GM18505 (cell line): Measurements from ENCODE around the gene AKAP13.
A peak's percentile ranks its signal among the peaks of the same experiment; 100 is the strongest.

Experiments
- ATAC-seq: cut with Tn5 transposase; IDR thresholded peaks from one replicate; pipeline ENCODE4 v1.9.1; 2021; ENCODE audit not compliant: unreplicated experiment
- POLR2A ChIP-seq: IDR thresholded peaks from 4 replicates; pipeline ENCODE4 v1.6.1; 2011; ENCODE audit warnings: borderline replicate concordance; ENCODE audit not compliant: insufficient read depth, insufficient read length; ENCODE audit errors: extremely low read depth

The AKAP13 gene

DNA sequence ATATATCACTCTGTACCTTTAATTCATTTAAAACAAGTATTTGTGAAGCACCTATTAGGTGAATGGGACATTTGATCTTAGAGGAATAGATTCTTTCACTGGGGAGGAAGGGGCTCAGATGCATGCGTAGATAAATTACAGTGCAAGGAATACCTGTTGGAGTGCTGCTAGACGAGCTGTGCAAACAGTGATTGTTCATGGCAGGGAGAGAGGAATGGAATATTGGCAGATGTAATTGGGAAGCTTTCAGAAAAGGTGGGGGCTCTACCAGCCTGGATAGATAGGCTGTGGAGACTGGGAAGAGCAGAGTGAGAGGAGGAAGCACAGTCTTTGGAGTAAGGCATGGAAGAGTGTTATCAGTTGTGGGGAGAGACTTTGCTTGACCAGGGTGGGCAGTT is 116.8 kb downstream of the AKAP13 start:
- ATAC-seq: no peak
- TF ChIP-seq POLR2A: no peak

DNA sequence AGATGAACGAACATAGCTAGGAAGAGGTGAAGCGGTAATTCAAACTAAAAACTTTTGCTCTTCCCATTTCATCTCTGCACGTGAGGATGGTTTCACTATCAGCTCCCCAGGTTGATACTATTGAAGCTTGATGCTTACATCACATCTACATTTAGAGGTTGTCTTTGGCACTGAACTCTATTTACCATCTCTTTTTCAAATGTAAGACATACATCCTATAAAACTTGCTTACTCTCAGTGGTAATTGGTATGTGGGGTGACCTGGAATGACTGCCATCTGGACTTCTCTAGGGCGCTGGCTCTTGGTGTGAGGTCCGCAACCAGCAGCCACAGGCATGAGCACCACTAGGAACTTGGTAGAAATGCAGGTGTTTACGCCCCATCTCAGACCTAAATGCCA is 118.1 kb downstream of the AKAP13 start:
- no peak for ATAC-seq
- TF ChIP-seq POLR2A: no peak

DNA sequence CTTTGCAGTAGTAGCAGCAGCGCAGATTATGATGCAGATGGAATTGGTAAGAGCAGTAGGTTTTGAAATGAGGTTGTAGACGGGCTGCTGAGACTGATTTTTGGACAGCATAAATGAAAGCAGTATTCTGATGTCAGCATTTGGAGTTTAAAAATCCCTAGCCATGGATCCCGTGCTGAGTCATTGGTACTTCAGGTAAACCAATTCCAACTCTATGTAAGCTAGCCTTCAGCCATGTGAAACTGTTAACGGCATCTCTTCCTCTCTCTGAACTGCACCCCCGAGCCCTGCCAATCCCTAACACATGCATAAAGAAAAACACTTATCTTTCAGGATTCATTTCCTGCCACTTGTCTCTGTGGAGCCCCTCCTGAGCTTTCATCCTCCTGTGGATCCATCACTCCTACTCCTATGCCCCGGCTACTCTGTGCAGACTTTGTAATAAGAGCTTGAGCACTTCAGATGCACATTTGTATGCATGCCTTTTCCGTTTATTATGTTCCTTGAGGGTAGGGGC is 119.0 kb downstream of the AKAP13 start:
- no peak for ATAC-seq
- no peak for TF ChIP-seq POLR2A

GRCh38 chr15:85500060-85500708 is 119.8 kb downstream of the AKAP13 start:
- peak; percentile 52 for ATAC-seq
- TF ChIP-seq POLR2A: no peak

GRCh38 chr15:85500729-85501128 is 120.3 kb downstream of the AKAP13 start:
- ATAC-seq: no peak
- no peak for TF ChIP-seq POLR2A

DNA sequence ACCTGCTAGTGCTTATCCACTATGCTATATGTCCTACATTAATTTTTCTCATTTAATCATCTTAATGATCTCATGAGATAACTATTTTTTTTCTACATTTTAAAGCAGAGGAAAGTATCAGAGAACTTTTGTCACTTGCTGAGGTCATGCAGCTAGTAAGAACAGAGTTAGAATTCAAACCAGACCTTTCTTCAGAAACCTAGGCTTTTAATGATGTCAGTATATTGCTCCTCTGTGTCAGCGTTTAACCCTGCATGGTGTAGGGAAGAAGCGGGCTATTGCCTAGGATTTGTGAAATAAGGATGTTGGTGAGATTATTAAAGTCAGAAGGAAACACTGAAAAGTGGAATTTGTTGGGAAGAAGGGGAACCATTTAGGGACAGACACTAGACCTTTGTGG is 121.2 kb downstream of the AKAP13 start:
- no peak for TF ChIP-seq POLR2A
- no peak for ATAC-seq

GRCh38 chr15:85503151-85503799 is 122.9 kb downstream of the AKAP13 start:
- TF ChIP-seq POLR2A: no peak
- no peak for ATAC-seq

DNA sequence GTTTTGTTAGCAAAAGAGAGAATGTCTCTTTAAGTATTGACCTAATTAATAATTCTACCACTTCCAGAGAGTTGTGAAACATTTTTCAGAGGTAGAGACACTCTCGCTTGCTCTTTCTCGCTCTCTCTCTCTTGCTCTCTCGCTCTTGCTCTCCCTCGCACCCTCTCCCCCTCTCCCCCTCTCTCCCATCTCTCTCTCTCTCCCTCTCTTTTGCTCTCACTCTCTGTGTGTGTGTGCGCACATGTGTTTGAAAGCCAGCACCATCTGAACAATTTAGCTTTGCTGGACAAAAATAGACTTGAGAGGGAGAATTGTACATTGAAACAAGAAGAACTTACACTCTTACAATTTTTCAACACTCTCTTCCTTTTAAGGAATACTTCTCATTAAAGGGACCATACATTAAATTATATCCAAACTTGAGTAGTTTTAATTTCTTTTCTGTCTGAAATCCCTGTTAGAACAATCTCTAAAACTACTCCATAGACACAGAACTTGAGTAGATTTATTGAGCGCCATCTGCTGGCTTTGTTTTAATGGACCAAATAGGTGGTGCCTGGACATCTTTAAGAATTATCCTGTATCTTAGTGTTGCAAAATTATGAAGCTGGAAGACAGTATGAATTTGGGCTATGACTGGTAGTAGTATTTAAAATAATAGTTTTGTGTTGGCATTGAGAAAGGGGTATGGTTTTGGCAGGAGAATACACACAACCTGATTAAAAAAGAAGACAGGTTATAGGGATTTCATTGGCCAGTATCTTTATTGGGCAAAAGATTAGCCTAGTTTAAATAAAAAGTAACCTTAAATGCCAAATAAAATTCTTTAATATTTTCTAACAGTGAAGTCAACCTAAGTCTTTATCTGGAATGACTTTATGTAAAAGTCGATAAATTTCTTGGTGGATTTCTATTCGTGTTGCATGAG is 124.6 kb downstream of the AKAP13 start:
- TF ChIP-seq POLR2A: no peak

DNA sequence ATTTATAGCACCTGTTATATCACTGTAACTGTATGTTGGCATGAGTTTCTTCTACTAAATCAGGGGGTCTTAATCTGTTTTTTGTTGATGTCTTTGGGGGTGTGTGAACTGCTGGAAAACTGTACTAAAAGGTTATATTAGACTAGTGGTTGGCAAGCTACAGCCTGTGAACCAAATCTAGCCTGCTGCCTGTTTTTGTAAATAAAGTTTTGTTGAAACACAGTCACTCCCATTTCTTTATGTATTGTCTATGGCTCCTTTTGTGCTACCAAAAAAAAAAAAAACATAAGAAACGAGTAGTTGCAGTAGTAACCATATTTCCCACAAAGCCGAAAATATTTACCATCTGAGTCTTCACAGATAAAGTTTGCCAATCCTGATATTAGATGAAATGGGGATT is 126.7 kb downstream of the AKAP13 start:
- ATAC-seq: no peak
- no peak for TF ChIP-seq POLR2A

More for the DNA sequence above, 124.6 kb downstream of the AKAP13 start:
- ATAC-seq: no peak

GRCh38 chr15:85509973-85510372 is 129.6 kb downstream of the AKAP13 start:
- ATAC-seq: no peak
- no peak for TF ChIP-seq POLR2A

DNA sequence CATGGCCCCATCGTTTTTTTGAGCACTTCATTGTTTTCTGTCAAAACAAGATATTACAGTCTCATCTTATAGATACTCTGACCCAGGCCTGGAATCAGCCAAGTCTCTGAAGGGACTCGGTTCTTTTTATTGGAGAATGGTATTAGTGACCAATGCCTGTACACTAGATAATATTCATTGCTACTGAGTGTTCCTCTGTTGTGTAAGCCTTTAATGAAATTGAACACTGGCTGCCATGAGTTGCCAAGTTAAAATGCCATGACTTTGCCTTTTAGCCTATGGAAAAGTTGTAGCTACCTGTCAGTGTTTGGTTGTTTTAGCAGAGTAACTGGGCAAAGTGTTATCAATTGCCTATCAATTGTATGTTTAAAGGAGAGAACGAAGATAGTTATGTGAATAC is 134.0 kb downstream of the AKAP13 start:
- TF ChIP-seq POLR2A: no peak
- ATAC-seq: no peak

- no peak for ATAC-seq
- TF ChIP-seq POLR2A: no peak
These were observed 134.8 kb downstream of the AKAP13 start for GRCh38 chr15:85515212-85515611.

- no peak for TF ChIP-seq POLR2A
- ATAC-seq: no peak
These were observed 136.7 kb downstream of the AKAP13 start for GRCh38 chr15:85517086-85517485.

DNA sequence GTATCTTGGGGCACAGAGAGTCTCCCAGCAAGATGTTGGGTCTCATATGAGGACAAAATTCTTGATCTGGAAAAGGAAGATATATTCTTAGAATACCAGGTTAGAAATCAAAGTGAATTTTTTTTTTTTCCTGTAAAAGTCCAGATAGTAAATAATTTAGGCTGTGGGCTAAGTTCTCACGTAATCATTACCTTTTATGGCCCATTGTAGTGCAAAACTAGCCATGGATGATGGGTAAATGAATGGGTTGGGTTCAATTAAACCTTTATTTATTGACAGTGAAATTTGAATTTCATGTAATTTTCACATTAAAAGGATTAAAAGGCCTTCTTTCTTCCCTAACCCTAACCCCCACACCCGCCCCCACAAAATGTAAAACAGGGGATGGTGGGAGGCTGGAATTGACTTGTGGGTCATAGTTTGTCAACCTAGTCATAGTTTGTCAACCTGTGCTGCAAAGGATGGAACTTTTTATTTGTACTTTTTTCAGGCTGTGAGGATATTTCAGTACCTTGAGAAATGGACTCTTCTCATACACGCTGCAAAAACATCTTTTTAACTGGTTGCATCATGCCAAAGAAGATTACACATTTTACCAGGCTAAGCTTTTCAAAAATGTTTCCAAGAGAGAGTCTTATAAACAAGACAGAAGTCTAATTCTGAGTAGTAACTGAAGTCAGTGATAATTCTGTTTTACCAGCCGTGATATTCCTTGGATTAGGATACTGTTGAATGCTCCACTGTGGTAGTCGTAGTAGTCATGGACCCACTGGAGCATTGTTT is 138.8 kb downstream of the AKAP13 start:
- ATAC-seq: no peak
- TF ChIP-seq POLR2A: no peak

DNA sequence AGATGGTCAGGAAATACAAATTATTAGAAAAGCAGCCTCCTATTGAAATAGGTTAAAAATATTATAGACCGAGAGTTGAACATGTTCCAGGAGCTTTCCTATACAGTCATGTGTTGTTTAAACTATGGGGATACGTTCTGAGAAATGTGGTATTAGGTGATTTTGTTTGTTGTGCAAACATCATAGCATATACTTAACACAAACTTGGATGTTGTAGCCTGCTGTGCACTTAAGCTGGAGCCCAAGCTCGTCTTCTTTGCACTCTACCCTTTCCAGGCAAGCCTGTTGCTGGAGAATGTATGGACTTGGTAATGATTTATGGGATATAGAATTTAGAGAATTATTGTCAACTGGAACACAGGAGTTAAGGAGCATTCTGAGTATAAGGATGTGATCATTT is 140.2 kb downstream of the AKAP13 start:
- no peak for ATAC-seq
- no peak for TF ChIP-seq POLR2A
